Fibroblast of pulmonary artery (primary cell): Measurements from ENCODE around the gene HOXA5.

Experiments
- DNase-seq: peaks from one replicate; pipeline ENCODE4 v3.0.0-alpha.2; 2010; ENCODE audit warnings: low read depth
- H3K4me3 ChIP-seq: replicated peaks from 2 replicates; pipeline ENCODE4 v1.5.1; 2011; ENCODE audit warnings: low read depth, mild to moderate bottlenecking, control low read depth, low read length, moderate library complexity
- CTCF ChIP-seq: IDR thresholded peaks from 2 replicates; pipeline ENCODE4 v1.5.1; 2011; ENCODE audit warnings: mild to moderate bottlenecking, control low read depth, low read length, inconsistent platforms; ENCODE audit errors: missing control alignments

The HOXA5 gene

GRCh38 chr7:27180431-27181420 lies 37.2 kb upstream of the HOXA5 start:
- no peak overlapping the region for H3K4me3 ChIP-seq
- no peak for TF ChIP-seq CTCF
- no peak for DNase-seq

- no peak overlapping the region for H3K4me3 ChIP-seq
- TF ChIP-seq CTCF: peak; percentile 64
- DNase-seq: peak; percentile 43
Measured at GRCh38 chr7:27179503-27180430, 36.3 kb upstream of the HOXA5 start.

- TF ChIP-seq CTCF: no peak
- no peak overlapping the region for H3K4me3 ChIP-seq
- DNase-seq: no peak
Measured at GRCh38 chr7:27179030-27179429, 35.5 kb upstream of the HOXA5 start.

- H3K4me3 ChIP-seq: no peak overlapping the region
- TF ChIP-seq CTCF: no peak
- DNase-seq: no peak
Measured at GRCh38 chr7:27178366-27178765, 34.9 kb upstream of the HOXA5 start.

GRCh38 chr7:27177795-27178320 lies 34.4 kb upstream of the HOXA5 start:
- no peak for TF ChIP-seq CTCF
- DNase-seq: no peak
- H3K4me3 ChIP-seq: no peak overlapping the region

- no peak overlapping the region for H3K4me3 ChIP-seq
- TF ChIP-seq CTCF: no peak
- no peak for DNase-seq
Measured at GRCh38 chr7:27176962-27177794, 33.7 kb upstream of the HOXA5 start.
